D721Med (cell line): ENCODE data around the gene XXYLT1.

Experiments used
- DNase-seq: peaks from one replicate; pipeline ENCODE4 v3.0.0; 2011; ENCODE audit warnings: low spot score; ENCODE audit not compliant: insufficient read length
- FAIRE-seq: peaks from 2 replicates; lab custom pipeline; 2011; peaks lifted over from hg19 to GRCh38; lab: Jason Lieb, UNC
- CTCF ChIP-seq: IDR thresholded peaks from 2 replicates; pipeline ENCODE4 v1.5.1; 2012; ENCODE audit warnings: mild to moderate bottlenecking, control low read depth; ENCODE audit not compliant: insufficient read depth; ENCODE audit errors: missing control alignments

Gene XXYLT1

GRCh38 chr3:195077611-195078540 is 193.1 kb downstream of the XXYLT1 start:
- no peak for DNase-seq
- no peak for FAIRE-seq
- no peak for TF ChIP-seq CTCF

- FAIRE-seq, result no peak
- no peak for DNase-seq
- TF ChIP-seq CTCF, result no peak
Observed at GRCh38 chr3:195076981-195077610, 193.9 kb downstream of the XXYLT1 start.

- FAIRE-seq (no peak), DNase-seq (no peak)
- no peak for TF ChIP-seq CTCF
Observed at GRCh38 chr3:195075941-195076875, 194.8 kb downstream of the XXYLT1 start.

GRCh38 chr3:195075199-195075940 is 195.6 kb downstream of the XXYLT1 start:
- DNase-seq (no peak), FAIRE-seq (no peak)
- no peak for TF ChIP-seq CTCF

- DNase-seq, result no peak
- no peak for TF ChIP-seq CTCF
- FAIRE-seq, result no peak
Observed at GRCh38 chr3:195073866-195074860, 196.8 kb downstream of the XXYLT1 start.
